GM12891 (cell line): Measurements from ENCODE around the gene DHCR24.

Source experiments
- DNase-seq: peaks from one replicate; pipeline ENCODE4 v3.0.0; 2011; ENCODE audit warnings: low spot score; ENCODE audit not compliant: insufficient read length
- FAIRE-seq: peaks from 2 replicates; lab custom pipeline; 2011; peaks lifted over from hg19 to GRCh38; lab: Jason Lieb, UNC
- PAX5 ChIP-seq: IDR thresholded peaks from 2 replicates; pipeline ENCODE4 v1.6.1; 2011; ENCODE audit warnings: low read length, moderate library complexity, mild to moderate bottlenecking; ENCODE audit not compliant: insufficient read depth, severe bottlenecking
- POLR2A ChIP-seq: IDR thresholded peaks from 2 replicates; pipeline ENCODE4 v1.6.1; 2011; ENCODE audit warnings: low read depth, low read length, control low read depth
- POLR2AphosphoS5 ChIP-seq: IDR thresholded peaks from 2 replicates; pipeline ENCODE4 v1.6.1; 2011; ENCODE audit warnings: low read depth, low read length, control low read depth
- POU2F2 ChIP-seq: IDR thresholded peaks from 2 replicates; pipeline ENCODE4 v1.6.1; 2011; ENCODE audit warnings: low read depth, mild to moderate bottlenecking, control low read depth, low read length, moderate library complexity
- SPI1 ChIP-seq: IDR thresholded peaks from 2 replicates; pipeline ENCODE4 v1.6.1; 2011; ENCODE audit warnings: low read depth, low read length, control low read depth
- TAF1 ChIP-seq: IDR thresholded peaks from 2 replicates; pipeline ENCODE4 v1.6.1; 2011; ENCODE audit warnings: low read depth, low read length, control low read depth

Gene DHCR24

GRCh38 chr1:54837002-54837853, 49.8 kb downstream of the DHCR24 start:
- DNase-seq: no peak
- TF ChIP-seq POU2F2 (no peak), SPI1 (no peak), PAX5 (no peak), TAF1 (no peak)
- FAIRE-seq: no peak

GRCh38 chr1:54836594-54836993, 50.4 kb downstream of the DHCR24 start:
- FAIRE-seq: no peak
- no peak for TF ChIP-seq PAX5
- no peak for TF ChIP-seq POLR2AphosphoS5
- no peak for TF ChIP-seq POU2F2
- no peak for TF ChIP-seq POLR2A
- no peak for TF ChIP-seq TAF1
- TF ChIP-seq SPI1: no peak

GRCh38 chr1:54835970-54836369, 51.0 kb downstream of the DHCR24 start:
- no peak for FAIRE-seq

More at GRCh38 chr1:54836594-54836993, 50.4 kb downstream of the DHCR24 start:
- DNase-seq: no peak

GRCh38 chr1:54835131-54835898, 51.7 kb downstream of the DHCR24 start:
- TF ChIP-seq POU2F2 (no peak), PAX5 (no peak), POLR2A (no peak), POLR2AphosphoS5 (no peak), SPI1 (no peak), TAF1 (no peak)
- FAIRE-seq: no peak
- DNase-seq: no peak

More at GRCh38 chr1:54835970-54836369, 51.0 kb downstream of the DHCR24 start:
- TF ChIP-seq POLR2AphosphoS5 (no peak), POU2F2 (no peak), PAX5 (no peak), TAF1 (no peak), POLR2A (no peak), SPI1 (no peak)
- DNase-seq: no peak

- FAIRE-seq (no peak), DNase-seq (no peak)
- TF ChIP-seq PAX5 (no peak), POLR2AphosphoS5 (no peak), TAF1 (no peak)
Observed at GRCh38 chr1:54834007-54834541, 52.9 kb downstream of the DHCR24 start.

- FAIRE-seq (no peak), DNase-seq (no peak)
- TF ChIP-seq POU2F2 (no peak), TAF1 (no peak), PAX5 (no peak), SPI1 (no peak), POLR2AphosphoS5 (no peak), POLR2A (no peak)
Observed at GRCh38 chr1:54833121-54833520, 53.9 kb downstream of the DHCR24 start.

- no peak for FAIRE-seq
- no peak for DNase-seq
- TF ChIP-seq TAF1 (no peak), POLR2AphosphoS5 (no peak), POU2F2 (no peak), POLR2A (no peak), PAX5 (no peak), SPI1 (no peak)
Observed at GRCh38 chr1:54826226-54826816, 60.7 kb downstream of the DHCR24 start.

GRCh38 chr1:54825696-54826095, 61.3 kb downstream of the DHCR24 start:
- no peak for FAIRE-seq
- no peak for DNase-seq
- TF ChIP-seq TAF1 (no peak), PAX5 (no peak), POLR2A (no peak), SPI1 (no peak), POU2F2 (no peak), POLR2AphosphoS5 (no peak)

- TF ChIP-seq POLR2AphosphoS5 (no peak), SPI1 (no peak), TAF1 (no peak), PAX5 (no peak), POLR2A (no peak), POU2F2 (no peak)
- FAIRE-seq (no peak), DNase-seq (no peak)
Observed at GRCh38 chr1:54823670-54824069, 63.3 kb downstream of the DHCR24 start.
